ENCODE data around the gene SMIM20.
"Not testable (repeated sequence)": the region's sequence is repeated elsewhere in the genome, so short reads cannot be mapped to it uniquely, and the experiment has no call there.

Gene SMIM20

DNA sequence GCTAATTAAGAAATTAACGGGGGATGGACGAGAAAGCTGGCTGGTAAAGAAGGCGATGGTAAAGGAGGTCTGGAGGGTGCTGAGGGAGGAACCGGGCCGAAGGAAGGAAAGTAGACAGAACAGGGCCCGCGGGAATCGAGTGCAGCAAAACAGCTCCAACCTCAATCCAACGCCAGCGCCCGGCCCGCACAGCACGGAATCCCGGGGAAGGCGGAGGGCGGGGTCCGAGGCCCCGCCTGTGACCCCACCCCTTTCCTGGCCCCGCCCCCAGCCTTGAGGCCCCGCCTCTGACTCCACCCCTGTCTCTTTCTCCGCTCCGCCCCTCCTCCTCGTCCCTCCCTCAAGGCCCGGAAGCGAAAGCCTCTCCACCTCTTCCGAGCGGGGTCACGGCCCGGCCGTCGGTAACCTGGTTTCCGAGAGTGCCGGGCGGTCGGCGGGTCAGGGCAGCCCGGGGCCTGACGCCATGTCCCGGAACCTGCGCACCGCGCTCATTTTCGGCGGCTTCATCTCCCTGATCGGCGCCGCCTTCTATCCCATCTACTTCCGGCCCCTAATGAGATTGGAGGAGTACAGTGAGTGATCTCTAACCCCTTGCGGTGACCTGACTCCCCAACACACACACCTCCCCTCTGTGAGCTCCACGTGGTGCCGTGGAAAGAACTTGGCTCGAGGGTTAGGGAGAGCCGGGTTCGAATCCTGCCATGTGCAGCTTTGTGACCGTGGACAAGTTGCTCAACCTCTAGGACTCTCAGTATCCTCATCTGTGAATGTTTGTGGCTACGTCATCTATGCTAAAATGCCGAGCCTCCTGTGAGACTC is at the start of gene SMIM20:
Gene SMIM20, plus strand, starts transcription at position 370 of the 819 bp plus-strand sequence. Its CDS starts 94 bp downstream, at position 464.
- peak; percentile 94 for DNase-seq (ENCODE audit: low spot score)

DNA sequence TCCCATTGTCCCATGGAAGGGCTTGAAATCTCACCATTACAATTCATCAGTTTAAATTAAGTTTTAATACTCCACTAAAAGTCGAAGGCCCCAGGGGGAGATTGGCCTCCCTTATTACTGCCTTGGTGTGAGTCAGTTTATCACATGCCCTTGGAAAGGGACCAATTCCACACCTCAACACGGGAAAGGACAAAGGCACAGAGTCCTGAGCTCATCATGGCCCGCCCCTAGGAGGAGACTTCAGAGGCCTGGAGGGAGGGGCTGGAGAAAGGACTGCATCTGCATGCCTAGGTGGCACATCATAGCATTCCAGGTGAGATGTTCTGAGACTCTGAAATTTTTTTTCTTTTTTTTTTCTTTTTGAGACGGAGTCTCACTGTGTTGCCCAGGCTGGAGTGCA is 48.4 kb upstream of the SMIM20 start:
- no peak for DNase-seq (ENCODE audit: low spot score)

DNA sequence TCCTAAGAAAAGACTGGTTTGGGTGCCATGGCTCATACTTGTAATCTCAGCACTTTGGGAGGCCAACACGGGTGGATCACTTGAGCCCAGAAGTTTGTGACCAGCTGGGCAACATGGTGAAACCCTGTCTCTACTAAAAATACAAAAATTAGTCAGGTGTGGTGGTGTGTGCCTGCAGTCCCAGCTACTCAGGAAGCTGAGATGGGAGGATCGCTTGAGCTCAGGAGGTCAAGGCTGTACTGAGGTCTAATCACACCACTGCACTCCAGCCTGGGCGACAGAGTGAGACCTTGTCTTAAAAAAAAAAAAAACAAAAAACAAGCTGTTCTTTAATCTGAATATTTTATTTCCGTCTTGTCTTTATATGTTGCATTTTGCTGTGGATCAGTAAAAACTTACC is 47.6 kb upstream of the SMIM20 start:
- not testable (repeated sequence) for DNase-seq (ENCODE audit: low spot score)

DNA sequence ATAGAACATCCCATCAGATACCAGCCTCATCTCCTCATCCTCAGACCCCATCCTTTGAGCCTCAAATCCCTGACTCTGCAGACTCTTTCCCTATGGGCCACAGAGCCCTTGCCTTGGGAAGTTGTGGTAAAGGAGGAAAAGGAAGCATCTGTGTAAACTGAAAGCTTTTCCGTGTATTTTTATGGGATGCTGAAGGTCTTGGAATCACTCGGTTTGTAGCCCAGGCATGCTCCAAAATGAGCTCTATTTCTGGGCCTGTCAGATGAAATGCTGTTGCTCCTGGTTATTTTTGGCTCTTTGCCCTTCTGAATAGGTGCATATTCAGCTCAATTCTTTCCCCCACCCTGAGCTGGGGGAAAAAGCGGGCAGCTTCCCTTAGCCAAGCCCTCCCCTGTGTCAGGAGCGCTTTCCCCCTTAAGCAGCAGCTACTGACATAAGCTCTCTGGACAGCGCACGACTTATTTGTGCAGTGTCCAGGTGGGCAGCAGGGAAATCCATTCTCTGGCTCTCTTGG is 46.2 kb upstream of the SMIM20 start:
- no peak for DNase-seq (ENCODE audit: low spot score)

DNA sequence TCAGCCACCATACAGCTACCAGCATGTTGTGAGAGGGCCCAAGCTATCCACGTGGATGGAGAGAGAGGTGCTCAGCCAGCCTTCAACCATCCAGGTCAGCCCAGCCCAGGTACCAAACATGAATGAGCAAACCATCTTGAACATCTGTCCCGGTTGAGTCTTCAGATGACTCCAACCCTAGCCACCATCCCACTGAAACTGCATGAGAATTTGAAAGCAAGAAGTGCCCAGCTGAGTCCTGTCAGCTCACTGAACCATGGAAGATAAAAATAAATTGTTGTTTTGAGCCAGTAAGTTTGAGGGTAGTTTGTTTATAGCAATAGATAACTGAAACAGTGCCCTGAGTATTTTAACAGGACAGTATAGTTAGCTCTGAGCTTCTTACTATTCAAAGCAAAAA is 43.9 kb upstream of the SMIM20 start:
- no peak for DNase-seq (ENCODE audit: low spot score)

DNA sequence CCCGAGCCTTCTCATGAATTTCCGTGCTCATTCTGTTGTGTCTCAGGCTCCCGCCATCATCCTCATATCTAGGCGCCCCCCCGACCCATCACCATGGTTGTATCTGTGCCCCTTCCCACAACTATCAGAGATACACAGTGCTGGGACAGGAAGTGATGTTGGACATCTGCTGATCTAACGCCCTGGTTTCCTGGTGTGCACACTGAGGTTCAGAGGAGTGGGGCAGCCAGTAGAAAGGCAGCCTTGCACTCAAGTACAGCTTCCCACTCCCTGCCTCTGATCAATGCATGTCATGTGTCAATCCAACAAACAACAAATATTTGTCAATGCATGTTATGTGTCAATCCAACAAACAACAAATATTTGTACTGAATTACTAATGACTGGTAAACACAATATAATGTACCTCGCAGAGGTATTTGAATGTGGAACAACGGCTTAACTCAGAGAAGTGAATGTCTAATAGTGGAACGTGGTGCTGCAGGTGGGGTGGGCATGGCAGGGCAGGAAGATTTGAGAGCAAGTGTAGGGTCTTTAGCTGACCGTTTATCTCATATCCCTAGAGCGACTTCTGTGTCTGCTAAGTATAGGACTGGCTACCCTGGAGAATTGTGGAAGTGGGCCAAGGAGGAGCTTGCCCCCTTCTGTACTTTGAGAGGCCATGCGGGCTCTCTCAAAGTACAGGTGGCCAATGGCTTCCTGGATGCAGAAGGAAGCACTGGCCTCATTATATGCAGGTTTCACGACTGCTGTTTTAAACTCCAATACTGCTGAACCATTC is 41.0 kb upstream of the SMIM20 start:
- DNase-seq (ENCODE audit: low spot score): no peak

DNA sequence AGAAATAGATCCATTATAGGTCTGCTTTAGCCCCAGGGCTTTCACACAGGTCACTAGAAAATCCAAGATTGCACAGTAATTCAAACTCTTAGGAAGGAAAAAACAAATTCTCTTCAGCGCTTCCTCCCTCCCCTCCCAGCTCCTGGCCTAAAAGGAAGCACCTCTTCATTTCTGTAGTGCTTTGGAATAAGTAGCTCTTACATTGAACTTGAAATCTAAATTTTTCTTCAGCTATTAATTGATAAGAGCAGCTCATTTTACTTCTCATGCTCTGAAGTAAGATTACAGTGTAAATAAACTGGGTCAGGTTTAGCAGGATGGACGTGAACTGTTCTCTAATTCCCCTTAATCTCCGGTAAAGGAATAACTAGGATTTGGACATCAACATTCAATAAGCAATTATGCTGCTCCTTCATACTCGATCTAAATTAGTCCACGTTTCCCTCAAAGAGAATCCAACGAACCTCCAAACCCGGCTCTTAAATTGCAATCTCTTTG is 40.3 kb upstream of the SMIM20 start:
- no peak for DNase-seq (ENCODE audit: low spot score)

DNA sequence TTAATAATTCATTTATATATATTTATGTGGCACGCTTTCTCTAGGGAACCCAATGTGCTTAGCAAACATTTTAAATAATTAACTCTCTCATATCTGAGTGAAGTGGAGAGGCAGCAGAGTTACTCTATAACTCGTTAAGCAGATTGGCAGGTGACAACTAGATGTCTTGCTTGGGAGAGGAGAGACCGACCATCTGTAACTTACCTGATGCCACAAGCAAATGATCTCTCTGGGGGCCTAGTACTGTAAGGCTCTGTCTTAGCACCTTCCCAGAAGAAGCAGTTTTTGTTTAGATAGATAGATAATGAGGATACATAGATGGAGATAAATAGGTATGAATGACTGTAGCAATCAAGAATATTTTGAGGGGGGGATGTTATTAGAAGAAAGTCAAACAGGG is 39.4 kb upstream of the SMIM20 start:
- DNase-seq (ENCODE audit: low spot score): no peak

DNA sequence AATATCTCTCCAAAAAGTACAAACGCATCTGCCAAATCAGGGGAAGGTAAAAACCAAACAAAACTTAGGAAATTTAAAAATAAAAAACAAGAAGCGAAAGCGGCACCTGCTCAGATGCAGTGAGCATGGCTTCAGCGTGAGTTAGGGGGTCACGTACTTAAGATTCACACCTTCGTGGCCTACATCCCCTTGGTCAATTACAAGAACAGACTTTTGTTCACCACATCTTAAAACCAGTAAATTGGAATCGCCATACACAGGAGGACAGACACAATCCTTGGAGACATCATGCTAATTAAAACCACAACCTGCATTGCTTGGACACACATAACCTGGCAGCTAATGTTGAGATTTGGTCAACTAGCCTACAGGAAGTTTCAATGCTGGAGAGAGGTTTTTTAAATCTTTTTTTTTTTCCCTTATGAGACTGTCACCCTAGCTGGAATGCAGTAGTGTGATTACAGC is 38.7 kb upstream of the SMIM20 start:
- no peak for DNase-seq (ENCODE audit: low spot score)

DNA sequence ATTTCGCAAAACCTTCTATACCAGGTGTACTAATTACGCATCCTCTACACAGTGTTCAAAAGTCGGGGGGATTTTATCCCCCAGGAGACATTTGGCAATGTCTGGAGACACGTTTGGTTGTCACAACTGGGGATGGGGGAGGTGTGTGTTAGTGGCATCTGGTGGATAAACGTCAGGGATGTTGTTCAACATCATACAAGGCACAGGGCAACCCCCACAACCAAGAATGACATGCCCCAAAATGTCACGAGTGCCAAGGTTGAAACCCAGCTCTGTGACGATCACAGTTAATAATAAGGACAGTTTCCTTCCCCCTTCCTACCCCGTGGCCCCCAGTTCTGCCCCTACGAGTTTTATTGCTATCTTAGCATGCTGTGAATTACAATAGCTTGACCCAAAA is 35.3 kb upstream of the SMIM20 start:
- no peak for DNase-seq (ENCODE audit: low spot score)

DNA sequence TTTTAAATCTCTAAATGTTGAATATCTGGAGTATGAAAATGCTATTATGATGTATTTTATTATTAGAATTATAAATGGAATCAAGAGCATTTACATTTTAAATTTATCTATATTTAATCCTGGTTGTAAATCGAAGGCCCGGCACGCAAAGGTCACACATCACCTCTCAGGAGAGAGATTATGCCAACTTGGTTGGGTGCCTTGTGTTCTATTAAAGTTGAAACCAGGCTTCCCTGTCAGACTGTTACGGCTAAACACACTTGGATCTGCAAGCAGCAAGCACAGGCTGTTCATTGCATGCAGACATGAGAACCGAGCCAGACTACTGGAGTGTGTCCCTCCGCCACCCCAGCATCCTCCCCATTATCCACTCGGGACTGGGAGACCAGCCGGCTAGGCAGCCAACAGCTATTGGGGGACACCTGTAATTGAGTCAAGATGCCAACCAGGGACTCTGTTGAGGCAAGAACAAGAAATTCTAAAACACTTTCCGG is 34.9 kb upstream of the SMIM20 start:
- no peak for DNase-seq (ENCODE audit: low spot score)

DNA sequence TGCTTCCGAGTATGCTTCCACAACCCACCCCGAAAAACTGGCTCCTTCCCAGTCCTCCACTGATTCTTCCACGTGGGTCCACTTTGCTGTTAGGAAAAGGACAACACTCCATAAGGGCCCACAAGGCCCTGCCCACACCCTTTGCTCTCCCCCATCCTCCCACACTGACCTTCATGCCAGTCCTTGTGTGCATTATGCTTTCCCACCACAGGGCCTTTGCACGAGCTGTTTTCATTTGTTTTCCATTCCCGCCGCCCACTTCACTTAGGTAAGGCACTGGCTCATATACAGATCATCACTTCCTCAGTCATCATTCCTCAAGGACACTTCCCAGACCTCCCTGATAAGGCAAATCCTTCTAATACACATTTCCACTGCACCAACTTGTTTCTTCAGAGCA is 34.4 kb upstream of the SMIM20 start:
- DNase-seq (ENCODE audit: low spot score): no peak

DNA sequence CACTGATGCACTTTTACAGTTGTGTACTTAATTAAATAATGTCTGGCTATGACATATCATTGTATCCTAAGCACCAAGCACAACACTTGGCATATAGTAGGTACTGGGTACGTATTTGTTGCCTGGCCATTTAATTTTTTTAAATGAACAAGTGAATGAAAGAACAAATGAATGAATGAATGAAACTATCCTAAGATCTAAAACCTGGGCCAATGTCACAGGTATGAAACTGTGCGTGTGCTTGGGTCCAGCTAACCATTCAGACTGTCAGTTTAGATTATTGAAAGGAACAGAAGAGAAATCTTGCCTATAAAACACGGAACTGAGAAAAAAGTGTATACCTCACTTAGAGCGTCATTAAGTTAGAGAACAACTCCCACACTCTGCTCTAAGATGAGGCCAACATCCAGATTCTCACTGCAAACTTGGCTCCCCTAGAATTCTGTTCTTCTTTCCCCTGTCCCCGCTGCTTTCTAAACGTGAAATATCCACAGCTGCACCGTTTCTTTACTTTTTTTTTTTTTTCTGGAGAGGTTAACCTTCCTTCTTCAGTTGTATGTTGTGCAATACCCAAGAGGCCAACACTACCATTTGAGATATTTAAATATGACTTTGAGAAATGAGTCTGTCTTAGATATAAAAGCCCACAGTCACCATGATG is 33.9 kb upstream of the SMIM20 start:
- no peak for DNase-seq (ENCODE audit: low spot score)

DNA sequence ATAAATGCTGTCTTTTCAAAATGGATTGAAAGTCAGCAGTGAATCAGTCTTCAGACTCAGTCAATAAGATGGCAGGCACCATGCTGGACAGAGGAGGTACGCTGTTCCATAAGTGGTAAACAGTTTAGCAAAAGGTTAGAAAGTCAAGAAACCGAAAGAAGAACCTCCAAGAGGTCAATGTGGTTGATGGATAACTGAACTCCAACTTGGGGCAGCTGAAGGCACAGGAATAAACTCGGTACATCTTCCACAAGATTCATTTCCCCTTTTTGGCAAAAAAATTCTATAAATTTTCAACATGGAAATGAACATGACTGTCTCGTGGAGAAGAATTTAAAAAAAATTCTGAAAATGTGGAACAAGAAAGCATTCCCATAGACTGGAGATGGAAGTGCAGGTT is 32.8 kb upstream of the SMIM20 start:
- no peak for DNase-seq (ENCODE audit: low spot score)

DNA sequence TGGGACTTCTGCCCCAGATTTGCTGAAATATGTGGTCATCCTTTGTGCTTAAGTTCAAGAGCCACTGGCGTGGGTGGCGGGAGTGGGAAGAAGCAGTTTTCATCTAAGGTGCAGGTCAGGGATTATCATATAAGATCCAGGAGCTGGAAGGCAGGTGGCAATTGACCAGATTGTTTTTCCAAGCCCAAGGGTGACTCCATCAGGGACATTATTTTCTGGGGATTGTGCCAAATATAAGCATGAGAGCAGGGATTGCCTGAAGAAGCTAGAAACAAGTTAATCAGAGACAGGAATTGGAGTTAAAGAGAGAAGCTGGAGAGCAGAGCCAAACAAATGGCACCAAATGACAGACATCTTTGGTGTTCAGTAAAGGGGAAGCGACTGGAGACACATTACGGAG is 31.8 kb upstream of the SMIM20 start:
- no peak for DNase-seq (ENCODE audit: low spot score)

DNA sequence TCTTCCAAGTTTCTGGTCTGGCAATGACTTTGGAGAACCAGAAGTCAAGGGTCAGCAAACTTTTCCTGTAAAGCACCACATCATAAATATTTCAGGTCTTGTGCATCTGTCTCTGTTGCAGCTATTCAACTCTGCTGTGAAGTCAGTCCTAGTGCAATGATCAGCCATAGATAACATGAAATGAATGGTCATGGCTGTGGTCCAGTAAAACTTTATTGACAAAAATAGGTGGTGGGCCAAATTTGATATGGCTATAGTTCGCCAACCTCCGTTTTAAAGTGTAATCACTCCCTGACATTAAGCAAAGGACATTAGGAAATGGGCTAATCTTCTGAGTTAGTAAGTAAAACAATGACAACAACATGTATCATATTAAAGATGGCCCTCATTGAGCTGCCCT is 30.5 kb upstream of the SMIM20 start:
- DNase-seq (ENCODE audit: low spot score): no peak

DNA sequence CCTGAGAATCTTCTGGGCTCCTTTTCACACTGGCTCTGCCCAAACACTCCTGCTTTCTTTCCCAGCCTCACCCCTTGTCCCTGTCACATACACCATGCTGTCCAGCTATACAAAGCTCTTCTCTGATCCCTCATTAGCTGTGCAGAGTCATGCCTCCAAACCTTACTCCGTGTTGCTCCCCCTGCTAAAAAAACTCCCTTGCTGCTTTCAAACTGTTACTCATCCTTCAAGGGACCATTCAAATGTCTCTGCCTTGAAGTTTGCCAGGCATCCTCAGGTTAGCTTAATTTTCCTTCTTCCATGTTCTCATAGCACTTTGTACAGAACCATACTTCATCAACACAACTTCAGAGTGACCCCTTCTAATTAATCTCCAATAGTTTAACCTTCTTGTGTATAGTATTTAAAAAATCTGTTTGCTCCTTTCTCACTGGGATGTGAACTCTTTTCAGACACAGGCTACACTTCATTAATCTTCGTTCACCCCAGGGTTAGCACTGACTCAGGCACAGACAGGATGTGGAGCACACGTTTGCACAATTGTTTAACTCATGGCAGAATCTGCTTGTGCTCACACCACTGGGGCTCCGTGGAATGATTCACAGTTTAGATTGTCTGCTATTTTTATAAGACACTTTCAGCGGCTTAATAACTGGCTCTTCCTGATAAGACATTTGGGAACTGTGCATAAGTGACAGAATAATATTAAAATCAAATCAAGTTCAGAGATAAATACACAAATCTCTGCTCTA is 29.8 kb upstream of the SMIM20 start:
- DNase-seq (ENCODE audit: low spot score): no peak

DNA sequence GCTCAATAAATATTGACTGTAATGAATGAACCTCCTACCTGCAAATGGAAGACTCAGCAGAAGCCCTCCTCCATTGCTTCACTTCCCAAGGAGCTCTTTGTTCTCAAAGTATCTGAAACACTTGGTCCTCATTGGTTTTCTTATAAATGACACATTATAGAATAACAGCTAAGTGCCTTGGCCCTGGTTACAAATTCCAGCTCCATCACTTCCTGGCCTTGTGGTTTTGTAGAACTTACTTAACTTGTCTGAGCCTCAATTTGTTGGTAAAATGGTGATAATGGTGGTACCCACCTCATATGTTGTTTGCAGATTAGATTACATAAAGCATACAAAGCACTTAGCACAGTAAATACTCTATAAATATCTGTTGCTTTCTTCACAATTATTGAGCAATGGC is 25.2 kb upstream of the SMIM20 start:
- DNase-seq (ENCODE audit: low spot score): no peak

DNA sequence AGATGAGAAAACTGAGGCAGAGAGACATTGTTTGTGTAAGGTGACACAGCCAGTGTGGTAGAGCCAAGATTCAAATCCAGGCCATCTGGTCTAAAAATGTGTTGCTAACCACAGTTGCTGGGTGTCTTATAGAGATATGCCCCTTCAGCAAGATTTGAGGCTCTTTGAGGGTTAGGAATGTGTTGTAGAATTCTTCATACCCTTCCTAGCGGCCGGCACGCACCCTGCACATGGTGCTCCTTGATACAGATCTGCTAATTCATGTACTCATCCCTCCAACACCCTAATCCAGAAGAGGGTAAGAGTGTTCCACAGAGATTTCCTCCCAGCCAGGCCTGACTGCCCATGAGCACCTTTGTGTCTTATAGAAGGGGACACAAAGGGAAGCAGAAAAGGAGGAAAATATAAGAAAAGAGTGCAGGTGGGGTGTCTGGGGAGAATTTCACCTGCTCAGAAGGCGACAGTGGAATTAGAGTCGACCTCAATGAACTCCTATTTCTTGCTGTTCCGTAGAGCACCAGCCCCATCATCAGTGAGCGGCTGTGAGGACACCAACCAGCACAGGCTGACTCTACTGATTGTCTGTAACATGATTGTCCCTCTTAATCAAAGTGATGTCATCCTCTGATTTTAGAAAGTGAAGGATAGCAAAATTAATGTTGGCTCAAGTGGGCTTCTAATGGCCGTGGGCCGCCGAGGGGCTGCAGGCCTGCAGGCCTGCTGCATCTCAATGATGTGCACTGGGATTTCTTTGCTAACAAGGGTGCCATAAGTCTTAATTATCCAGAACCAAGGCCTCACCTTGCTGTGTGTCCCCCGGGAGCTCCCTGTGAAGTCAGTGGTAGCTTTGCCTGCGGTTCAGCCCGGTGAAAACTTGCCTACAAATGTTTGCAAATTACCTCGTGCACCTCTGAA is 24.2 kb upstream of the SMIM20 start:
- no peak for DNase-seq (ENCODE audit: low spot score)

Data from activated CD4-positive, alpha-beta T cell treated with anti-CD3 and anti-CD28 coated beads, Interleukin-2, Interleukin-4, amounts not matched to agents 100 ng/mL and 50 ng/mL, durations not matched to agents 16 hours and 8 hours (primary cell).